ENCODE results near the gene TSPAN5.

DNA sequence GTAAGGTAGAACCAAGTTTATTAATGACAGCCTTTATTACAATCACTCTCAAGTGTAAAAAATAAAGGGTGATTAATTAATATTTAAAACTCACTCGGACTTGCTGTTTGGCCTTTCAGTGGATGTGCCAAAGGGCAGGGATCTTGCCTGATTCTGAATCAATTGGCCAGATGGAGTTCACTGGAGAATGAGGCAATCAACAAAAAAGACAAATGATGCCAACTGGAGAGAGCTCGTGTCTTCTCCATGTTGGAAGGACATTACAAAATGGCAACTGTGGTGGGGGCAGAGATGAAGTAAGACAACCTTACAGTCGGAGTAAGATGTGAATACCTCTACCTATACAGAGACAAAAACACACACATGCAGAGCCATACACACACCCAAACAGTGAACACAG, 188.0 kb downstream of the TSPAN5 start:
- no peak for TF ChIP-seq CTCF (IDR thresholded peaks at IDR 0.05; ENCODE audit: insufficient read depth, low read length, poor library complexity, severe bottlenecking)
- TF ChIP-seq EZH2phosphoT487 (conservative IDR thresholded peaks at IDR 0.05; ENCODE audit: low read length): no peak

All from SU-DHL-6 (cell line).